ENCODE measurements around the gene GRAMD1A.
"Not testable (repeated sequence)": the region's sequence is repeated elsewhere in the genome, so short reads cannot be mapped to it uniquely, and the experiment has no call there.

The GRAMD1A gene

DNA sequence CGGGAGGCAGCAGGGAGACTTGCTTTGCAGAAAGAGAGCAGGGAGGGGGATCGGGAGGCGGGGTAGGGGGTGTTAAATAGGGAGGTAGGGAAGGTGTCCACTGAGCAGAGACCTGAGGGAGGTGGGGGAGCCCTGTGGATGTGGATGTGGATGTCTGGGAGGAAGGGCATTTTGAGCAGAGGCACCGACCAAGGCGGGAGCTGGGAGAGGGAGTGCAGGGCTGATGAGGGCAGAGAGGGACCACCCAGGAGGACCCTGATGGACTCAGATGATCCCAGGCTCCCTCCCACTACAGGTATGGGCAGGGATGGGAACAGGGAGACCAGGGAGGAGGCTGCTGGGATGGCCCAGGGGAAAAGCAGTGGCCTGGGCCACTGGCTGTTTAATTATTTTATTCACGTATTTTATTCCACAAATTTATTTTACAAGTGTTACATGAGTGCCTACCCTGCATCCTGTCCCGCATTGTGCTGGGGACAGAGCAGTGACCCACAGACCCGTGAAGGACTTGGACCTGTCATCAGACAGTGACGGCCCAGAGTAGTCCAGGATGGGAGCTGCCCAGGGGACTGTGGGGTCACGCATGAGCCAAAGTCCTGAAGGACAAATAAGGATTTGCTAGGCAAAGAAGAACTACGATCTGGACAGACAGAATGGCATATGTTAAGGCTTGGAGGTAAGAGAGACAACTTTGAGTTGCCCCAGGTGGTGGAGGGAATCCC lies 5.3 kb downstream of the GRAMD1A start:
- no peaks in the 10 kb centered on the region for H3K27me3 ChIP-seq (ENCODE audit: control insufficient read depth, insufficient read depth, low read length)
- no peak overlapping the region for H3K27ac ChIP-seq (ENCODE audit: low read depth, low read length)
- peaks cover 64% of the 10 kb centered on the region for H3K36me3 ChIP-seq (ENCODE audit: control insufficient read depth, insufficient read depth, low read length)
- H3K9me3 ChIP-seq (ENCODE audit: control insufficient read depth, insufficient read depth, low read length) = no peaks in the 10 kb centered on the region
- H3K4me3 ChIP-seq (ENCODE audit: low read depth, low read length) = no peak overlapping the region
- peaks cover 14% of the 10 kb centered on the region for H3K4me1 ChIP-seq (ENCODE audit: control insufficient read depth, insufficient read depth, low read length)
- H3K9ac ChIP-seq (ENCODE audit: low read depth, low read length) = no peak overlapping the region

DNA sequence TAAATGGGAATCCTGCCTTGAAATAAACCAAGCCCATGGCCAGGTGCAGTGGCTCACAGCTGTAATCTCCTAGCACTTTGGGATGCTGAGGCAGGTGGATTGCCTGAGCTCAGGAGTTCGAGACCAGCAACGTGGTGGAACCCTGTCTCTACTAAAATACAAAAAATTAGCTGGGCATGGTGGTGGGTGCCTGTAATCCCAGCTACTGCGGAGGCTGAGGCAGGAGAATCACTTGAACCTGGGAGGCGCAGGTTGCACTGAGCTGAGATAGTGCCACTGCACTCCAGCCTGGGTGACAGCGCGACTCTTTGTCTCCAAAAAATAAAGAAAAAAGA lies 5.9 kb downstream of the GRAMD1A start:
- H3K9me3 ChIP-seq (ENCODE audit: control insufficient read depth, insufficient read depth, low read length); H3K4me3 ChIP-seq (ENCODE audit: low read depth, low read length); H3K27ac ChIP-seq (ENCODE audit: low read depth, low read length); H3K9ac ChIP-seq (ENCODE audit: low read depth, low read length); H3K27me3 ChIP-seq (ENCODE audit: control insufficient read depth, insufficient read depth, low read length): not testable (repeated sequence)
- Histone ChIP-seq H3K4me1 (ENCODE audit: control insufficient read depth, insufficient read depth, low read length) (peaks cover 14% of the 10 kb centered on the region), H3K36me3 (ENCODE audit: control insufficient read depth, insufficient read depth, low read length) (peaks cover 70% of the 10 kb centered on the region)

DNA sequence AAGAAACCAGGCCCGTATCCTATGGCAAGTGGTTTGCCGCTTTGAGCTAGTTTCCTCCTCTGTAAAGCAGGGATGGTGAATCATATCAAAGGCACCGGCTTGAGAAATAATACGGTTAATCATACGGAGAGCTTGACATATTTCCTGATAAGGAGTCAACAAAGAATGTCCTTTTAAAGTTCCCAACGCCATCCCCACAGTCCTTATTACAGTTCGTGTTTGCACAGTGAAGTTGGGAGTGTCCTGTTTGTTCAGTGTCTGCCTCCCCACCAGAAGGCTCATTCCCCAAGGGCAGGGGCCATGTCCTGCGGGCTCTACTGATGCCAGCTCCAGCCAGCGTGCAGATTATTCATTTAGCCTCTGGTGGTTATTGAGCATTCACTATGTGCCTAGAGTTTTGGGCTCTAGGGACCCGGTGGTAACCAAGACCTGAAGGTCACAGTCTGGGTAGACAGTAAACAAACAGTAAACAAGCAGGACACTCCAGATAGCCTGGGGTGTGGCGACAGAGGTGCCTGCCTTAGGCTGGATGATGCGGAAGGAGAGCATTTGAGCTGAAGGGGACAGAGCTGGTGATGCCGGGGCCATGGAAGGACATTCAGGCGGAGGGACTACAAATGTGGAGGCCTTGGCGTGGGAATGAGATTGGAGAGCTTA lies 6.3 kb downstream of the GRAMD1A start:
- H3K9me3 ChIP-seq (ENCODE audit: control insufficient read depth, insufficient read depth, low read length) = no peaks in the 10 kb centered on the region
- H3K9ac ChIP-seq (ENCODE audit: low read depth, low read length) = no peak overlapping the region
- H3K27me3 ChIP-seq (ENCODE audit: control insufficient read depth, insufficient read depth, low read length) = no peaks in the 10 kb centered on the region
- peaks cover 14% of the 10 kb centered on the region for H3K4me1 ChIP-seq (ENCODE audit: control insufficient read depth, insufficient read depth, low read length)
- no peak overlapping the region for H3K27ac ChIP-seq (ENCODE audit: low read depth, low read length)
- peaks cover 75% of the 10 kb centered on the region for H3K36me3 ChIP-seq (ENCODE audit: control insufficient read depth, insufficient read depth, low read length)
- H3K4me3 ChIP-seq (ENCODE audit: low read depth, low read length) = no peak overlapping the region

DNA sequence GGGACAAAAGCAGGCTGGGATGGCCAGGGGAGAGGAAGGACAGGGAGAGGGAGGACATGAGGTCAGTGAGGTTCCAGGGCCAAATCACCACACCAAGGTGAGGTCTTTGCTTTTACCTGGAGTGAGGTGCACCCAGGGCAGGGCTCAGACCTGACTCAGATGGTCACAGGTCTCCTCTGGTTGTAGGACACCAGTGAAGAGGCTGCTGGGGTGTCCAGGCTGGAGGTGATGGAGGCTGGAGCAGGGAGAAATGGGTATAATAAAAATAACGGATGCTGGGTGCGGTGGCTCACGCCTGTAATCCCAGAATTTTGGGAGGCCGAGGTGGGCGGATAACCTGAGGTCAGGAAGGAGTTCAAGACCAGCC lies 6.9 kb downstream of the GRAMD1A start:
- Histone ChIP-seq H3K27ac (ENCODE audit: low read depth, low read length) (no peak overlapping the region), H3K27me3 (ENCODE audit: control insufficient read depth, insufficient read depth, low read length) (no peaks in the 10 kb centered on the region), H3K4me1 (ENCODE audit: control insufficient read depth, insufficient read depth, low read length) (peaks cover 11% of the 10 kb centered on the region), H3K4me3 (ENCODE audit: low read depth, low read length) (no peak overlapping the region), H3K36me3 (ENCODE audit: control insufficient read depth, insufficient read depth, low read length) (peaks cover 77% of the 10 kb centered on the region), H3K9ac (ENCODE audit: low read depth, low read length) (no peak overlapping the region), H3K9me3 (ENCODE audit: control insufficient read depth, insufficient read depth, low read length) (no peaks in the 10 kb centered on the region)

DNA sequence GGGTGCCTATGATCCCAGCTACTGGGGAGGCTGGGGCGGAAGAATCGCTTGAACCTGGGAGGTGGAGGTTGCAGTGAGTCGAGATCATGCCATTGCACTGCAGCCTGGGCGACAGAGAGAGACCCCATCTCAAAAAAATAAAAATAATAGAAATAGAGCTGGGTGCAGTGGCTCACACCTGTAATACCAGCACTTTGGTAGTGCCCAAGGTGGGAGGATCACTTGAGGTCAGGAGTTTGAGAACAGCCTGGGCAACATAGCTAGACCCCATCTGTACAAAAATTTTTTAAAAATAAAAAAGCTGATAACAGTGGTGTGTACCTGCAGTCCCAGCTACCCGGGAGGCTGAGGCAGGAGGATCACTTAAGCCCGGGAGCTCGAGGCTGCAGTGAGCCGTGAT lies 7.3 kb downstream of the GRAMD1A start:
- peaks cover 78% of the 10 kb centered on the region for H3K36me3 ChIP-seq (ENCODE audit: control insufficient read depth, insufficient read depth, low read length)

DNA sequence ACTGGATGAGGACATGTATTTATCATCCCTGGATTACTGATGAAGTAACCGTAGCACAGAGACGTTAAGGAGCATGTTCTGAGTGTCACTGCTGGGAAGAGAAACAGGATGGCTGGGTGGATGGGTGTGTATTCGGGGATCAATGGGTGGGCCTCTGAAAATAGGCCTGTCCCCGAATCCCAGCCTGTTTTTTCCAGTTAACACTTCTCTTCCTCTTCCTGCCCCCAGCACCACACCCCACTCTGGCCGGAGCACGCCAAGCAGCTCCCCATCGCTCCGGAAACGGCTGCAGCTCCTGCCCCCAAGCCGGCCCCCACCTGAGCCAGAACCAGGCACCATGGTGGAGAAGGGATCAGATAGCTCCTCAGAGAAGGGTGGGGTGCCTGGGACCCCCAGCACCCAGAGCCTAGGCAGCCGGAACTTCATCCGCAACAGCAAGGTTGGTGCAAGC lies 8.8 kb downstream of the GRAMD1A start:
- H3K4me1 ChIP-seq (ENCODE audit: control insufficient read depth, insufficient read depth, low read length) = no peaks in the 10 kb centered on the region
- H3K4me3 ChIP-seq (ENCODE audit: low read depth, low read length) = no peak overlapping the region
- no peaks in the 10 kb centered on the region for H3K27me3 ChIP-seq (ENCODE audit: control insufficient read depth, insufficient read depth, low read length)
- H3K36me3 ChIP-seq (ENCODE audit: control insufficient read depth, insufficient read depth, low read length) = peaks cover 79% of the 10 kb centered on the region
- no peak overlapping the region for H3K27ac ChIP-seq (ENCODE audit: low read depth, low read length)
- no peaks in the 10 kb centered on the region for H3K9me3 ChIP-seq (ENCODE audit: control insufficient read depth, insufficient read depth, low read length)
- no peak overlapping the region for H3K9ac ChIP-seq (ENCODE audit: low read depth, low read length)

More for the DNA sequence above, 7.3 kb downstream of the GRAMD1A start:
- not testable (repeated sequence) for H3K9ac ChIP-seq (ENCODE audit: low read depth, low read length); H3K4me3 ChIP-seq (ENCODE audit: low read depth, low read length); H3K9me3 ChIP-seq (ENCODE audit: control insufficient read depth, insufficient read depth, low read length); H3K27me3 ChIP-seq (ENCODE audit: control insufficient read depth, insufficient read depth, low read length); H3K27ac ChIP-seq (ENCODE audit: low read depth, low read length)
- H3K4me1 ChIP-seq (ENCODE audit: control insufficient read depth, insufficient read depth, low read length) = peaks cover 11% of the 10 kb centered on the region

DNA sequence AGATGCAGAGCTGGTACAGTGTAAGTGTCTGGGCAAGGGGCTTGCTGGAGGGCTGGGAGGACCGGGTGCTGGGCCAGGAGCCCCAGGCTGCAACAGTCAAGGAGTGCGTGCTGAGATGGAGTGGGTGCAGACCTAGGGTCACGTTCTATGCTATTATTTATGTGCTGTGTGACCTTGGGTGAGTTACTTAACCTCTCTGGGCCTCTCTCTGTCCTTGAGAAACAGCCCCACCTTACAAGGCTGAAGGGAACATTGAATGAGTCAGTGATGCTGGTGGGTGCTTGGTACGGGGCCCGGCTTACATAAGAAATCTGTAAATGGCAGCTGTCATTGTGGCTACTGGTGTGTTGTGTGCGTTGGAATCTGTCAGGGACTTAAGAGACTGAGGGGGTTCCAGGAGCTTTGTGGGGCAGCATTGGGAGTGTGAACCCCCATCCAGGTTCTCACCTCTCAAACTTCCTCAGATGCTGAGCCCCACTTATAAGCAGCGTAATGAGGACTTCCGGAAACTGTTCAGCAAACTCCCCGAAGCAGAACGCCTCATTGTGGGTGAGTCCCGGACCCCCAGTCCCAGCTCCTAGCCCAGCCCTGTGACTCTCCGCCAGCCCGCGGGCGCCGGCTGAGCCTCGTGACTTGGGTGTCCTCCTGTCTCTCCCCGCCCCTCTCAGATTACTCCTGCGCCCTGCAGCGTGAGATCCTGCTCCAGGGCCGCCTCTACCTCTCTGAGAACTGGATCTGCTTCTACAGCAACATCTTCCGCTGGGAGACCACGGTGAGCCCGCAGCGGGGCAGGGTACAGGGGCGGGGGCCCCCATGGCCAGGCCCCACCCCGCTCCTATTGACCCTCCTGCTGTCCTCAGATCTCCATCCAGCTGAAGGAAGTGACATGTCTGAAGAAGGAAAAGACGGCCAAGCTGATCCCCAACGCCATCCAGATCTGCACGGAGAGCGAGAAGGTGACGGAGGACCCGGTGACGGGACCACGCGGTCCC lies 9.6 kb downstream of the GRAMD1A start:
- no peak overlapping the region for H3K27ac ChIP-seq (ENCODE audit: low read depth, low read length)
- no peak overlapping the region for H3K9ac ChIP-seq (ENCODE audit: low read depth, low read length)
- peaks cover 80% of the 10 kb centered on the region for H3K36me3 ChIP-seq (ENCODE audit: control insufficient read depth, insufficient read depth, low read length)
- H3K27me3 ChIP-seq (ENCODE audit: control insufficient read depth, insufficient read depth, low read length) = no peaks in the 10 kb centered on the region
- H3K9me3 ChIP-seq (ENCODE audit: control insufficient read depth, insufficient read depth, low read length) = no peaks in the 10 kb centered on the region
- H3K4me3 ChIP-seq (ENCODE audit: low read depth, low read length) = no peak overlapping the region
- no peaks in the 10 kb centered on the region for H3K4me1 ChIP-seq (ENCODE audit: control insufficient read depth, insufficient read depth, low read length)

DNA sequence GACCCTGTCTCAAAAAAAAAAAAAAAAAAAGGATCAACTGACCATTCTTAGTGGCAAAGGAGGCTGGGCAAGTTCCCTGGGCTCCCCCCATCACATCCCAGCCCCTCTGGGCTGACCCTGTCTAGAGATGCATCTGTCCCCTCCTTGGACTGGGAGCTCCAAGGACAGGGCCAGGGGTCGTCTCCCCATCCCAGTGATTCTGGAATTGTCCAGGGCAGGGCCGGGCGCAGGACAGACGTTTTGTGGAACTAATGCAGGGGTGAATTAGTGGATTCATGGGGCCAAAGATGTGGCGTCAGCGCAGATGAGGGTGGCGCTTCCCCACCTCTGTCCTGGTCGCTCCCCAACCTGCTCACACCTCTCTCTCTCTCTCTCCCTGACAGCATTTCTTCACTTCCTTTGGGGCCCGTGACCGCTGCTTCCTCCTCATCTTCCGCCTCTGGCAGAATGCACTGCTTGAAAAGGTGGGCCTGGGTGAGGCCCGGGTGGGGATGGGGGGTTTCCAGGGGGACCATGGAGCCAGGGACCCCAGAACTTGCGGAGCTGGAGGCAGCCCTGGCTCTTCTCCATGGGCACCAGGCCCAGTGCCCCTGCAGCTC lies 11.1 kb downstream of the GRAMD1A start:
- no peaks in the 10 kb centered on the region for H3K27me3 ChIP-seq (ENCODE audit: control insufficient read depth, insufficient read depth, low read length)
- no peaks in the 10 kb centered on the region for H3K9me3 ChIP-seq (ENCODE audit: control insufficient read depth, insufficient read depth, low read length)
- no peak overlapping the region for H3K4me3 ChIP-seq (ENCODE audit: low read depth, low read length)
- H3K9ac ChIP-seq (ENCODE audit: low read depth, low read length) = no peak overlapping the region
- peaks cover 85% of the 10 kb centered on the region for H3K36me3 ChIP-seq (ENCODE audit: control insufficient read depth, insufficient read depth, low read length)
- no peaks in the 10 kb centered on the region for H3K4me1 ChIP-seq (ENCODE audit: control insufficient read depth, insufficient read depth, low read length)
- no peak overlapping the region for H3K27ac ChIP-seq (ENCODE audit: low read depth, low read length)

DNA sequence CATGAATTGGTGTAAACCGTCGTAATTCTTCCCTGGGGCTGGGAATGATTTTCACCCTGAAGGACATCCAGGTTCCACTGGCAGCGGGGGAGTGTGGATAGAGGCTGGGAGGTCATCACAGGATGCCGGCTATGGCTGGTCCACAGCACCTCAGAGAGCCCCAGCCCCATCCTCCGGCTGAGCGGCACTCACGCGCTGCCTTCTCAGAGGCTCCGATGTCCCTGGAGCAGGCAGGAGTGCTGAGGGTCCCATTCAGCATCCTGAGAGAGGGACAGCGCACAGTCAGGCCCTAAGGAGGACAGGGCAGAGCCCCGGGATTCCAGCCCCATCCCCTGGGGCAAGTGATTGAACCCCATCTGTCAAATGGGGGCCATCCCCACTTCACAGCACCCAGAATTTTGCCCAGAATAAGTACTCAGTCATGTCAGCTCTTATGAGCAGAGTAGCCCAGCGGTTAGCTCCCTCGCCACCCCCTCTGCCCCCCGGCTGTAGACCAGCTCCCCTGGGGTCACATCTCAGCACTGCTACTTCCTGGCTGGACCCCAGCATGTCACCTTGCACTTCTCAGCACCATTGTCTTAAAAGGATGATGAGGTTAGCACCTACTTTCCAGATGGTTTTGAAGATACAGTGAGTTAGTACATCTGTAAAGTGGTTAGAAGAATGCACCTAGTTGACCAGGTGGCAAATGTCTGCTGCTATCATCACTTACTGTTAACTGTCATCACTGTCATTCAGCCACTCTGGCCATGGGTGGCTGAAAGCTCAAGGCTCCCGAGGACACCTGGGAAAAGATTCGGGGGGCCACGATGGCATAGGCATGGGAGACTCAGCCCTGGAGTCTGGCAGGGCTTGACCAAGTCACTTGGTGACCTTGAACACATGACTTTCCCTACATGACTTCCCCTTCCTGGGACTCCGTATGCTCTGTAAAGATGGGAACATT lies 11.9 kb downstream of the GRAMD1A start:
- Histone ChIP-seq H3K9ac (ENCODE audit: low read depth, low read length) (no peak overlapping the region), H3K36me3 (ENCODE audit: control insufficient read depth, insufficient read depth, low read length) (peaks cover 83% of the 10 kb centered on the region), H3K4me1 (ENCODE audit: control insufficient read depth, insufficient read depth, low read length) (no peaks in the 10 kb centered on the region), H3K4me3 (ENCODE audit: low read depth, low read length) (no peak overlapping the region), H3K9me3 (ENCODE audit: control insufficient read depth, insufficient read depth, low read length) (no peaks in the 10 kb centered on the region), H3K27ac (ENCODE audit: low read depth, low read length) (no peak overlapping the region), H3K27me3 (ENCODE audit: control insufficient read depth, insufficient read depth, low read length) (no peaks in the 10 kb centered on the region)

Data from HUES48 (cell line).